K562 (cell line): Measurements from ENCODE around the gene SGMS1. TPM values are rescaled to one million over a fixed set of nuclear protein-coding genes. Genes with fewer than 3 reads are reported as not detected.

ENCODE experiments used
- E2F8 ChIP-seq: fragments of 450-650 bp; IDR thresholded peaks from 2 replicates; pipeline ENCODE4 v1.7.1; 2018; ENCODE audit warnings: mild to moderate bottlenecking, low read depth; ENCODE audit not compliant: partially characterized antibody
- HSF4 ChIP-seq: fragments of 250-450 bp; sonication (Bioruptor Pico); IDR thresholded peaks from 2 replicates; pipeline ENCODE4 v2.1.2; 2022; ENCODE audit warnings: mild to moderate bottlenecking, moderate library complexity, borderline replicate concordance
- NFRKB ChIP-seq: fragments of 450-650 bp; IDR thresholded peaks from 2 replicates; pipeline ENCODE4 v1.6.1; 2016; ENCODE audit warnings: low read depth
- SRSF1 ChIP-seq: fragments of 200-400 bp; formaldehyde crosslinking; IDR thresholded peaks from 2 replicates; pipeline ENCODE4 v1.6.1; 2017; ENCODE audit warnings: mild to moderate bottlenecking, low read depth, low read length, moderate library complexity
- TSHZ1 ChIP-seq: fragments of 250-450 bp; sonication (Bioruptor Pico); IDR thresholded peaks from 2 replicates; pipeline ENCODE4 v1.4.0; 2020; ENCODE audit warnings: mild to moderate bottlenecking, moderate library complexity
- ZNF318 ChIP-seq, 2 experiments: fragments of 450-650 bp; IDR thresholded peaks; 2 replicates each; pipeline ENCODE4 v1.6.1; 2016; ENCODE audit warnings: mild to moderate bottlenecking in 2 of 2, borderline replicate concordance in 1 of 2, low read depth in 1 of 2, moderate library complexity in 1 of 2
- ZNF561 ChIP-seq: fragments of 450-650 bp; formaldehyde crosslinking; conservative IDR thresholded peaks from 2 replicates; pipeline ENCODE4 v1.4.0; 2020; ENCODE audit warnings: mild to moderate bottlenecking, moderate library complexity
- ZNF76 ChIP-seq: fragments of 250-450 bp; sonication (Bioruptor Pico); IDR thresholded peaks from 2 replicates; pipeline ENCODE4 v1.4.0; 2020; ENCODE audit warnings: mild to moderate bottlenecking, moderate library complexity, borderline replicate concordance
- ZSCAN29 ChIP-seq: fragments of 450-650 bp; IDR thresholded peaks from 2 replicates; pipeline ENCODE4 v1.6.1; 2017
- polyA plus RNA-seq, 8 experiments: library from polyadenylated mRNA; depleted of rRNA in 4 of 8; stranded (reverse) in 5 of 8; unstranded in 3 of 8; fragments of >200 nt; fragmentation: Nextera tagmentation in 2 of 8; fragmentation: Illumina TruSeq in 1 of 8; extraction: Ambion mirVana in 2 of 8; extraction: Trizol in 1 of 8; gene quantifications; 2 replicates each; pipeline versions ENCODE4 v1.2.1 to v1.2.3, GENCODE V29; 2011 to 2014; ENCODE audit warnings: inconsistent platforms in 1 of 8, missing spikeins in 1 of 8
- total RNA-seq, 7 experiments: library from RNA; depleted of rRNA in 6 of 7; stranded (reverse); fragments of >200 nt in 6 of 7; fragmentation: Illumina TruSeq in 2 of 7; extraction: Trizol in 2 of 7; gene quantifications; 2 replicates each; pipeline versions ENCODE4 v1.2.1 to v1.2.3, GENCODE V29; 2011 to 2021; ENCODE audit warnings: low replicate concordance in 1 of 7

Gene SGMS1
- total and polyA plus RNA-seq, 9 of the 15 experiments (the other 6 are each of a cell fraction or from before 2014, with no cell fraction given), result 22.6 to 232 (median 82.2) TPM

GRCh38 chr10:50565301-50566083 is 58.3 kb downstream of the SGMS1 start (continued):
- TF ChIP-seq TSHZ1 (CRISPR knock-in tag) (no peak), SRSF1 (no peak), ZNF318 (IDR thresholded peaks at IDR 0.05; ENCODE audit: borderline replicate concordance in 1 of 2, low read depth in 1 of 2) (no peak), HSF4 (CRISPR knock-in tag) (peak; percentile 56; the same call in 1 of the 2 replicates), E2F8 (no peak), ZNF76 (no peak), ZNF561 (CRISPR knock-in tag) (no peak), ZSCAN29 (no peak), NFRKB (peak; percentile 55; the same call in 1 of the 2 replicates)
